ENCODE results near the gene PSME4. TPM values are rescaled to one million over a fixed set of nuclear protein-coding genes. Genes with fewer than 3 reads are reported as not detected.
A peak's percentile ranks its signal among the peaks of the same experiment; 100 is the strongest.

Gene PSME4
- total RNA-seq, 4 donors from 2014 or later: 144 to 247 (median 162) TPM

DNA sequence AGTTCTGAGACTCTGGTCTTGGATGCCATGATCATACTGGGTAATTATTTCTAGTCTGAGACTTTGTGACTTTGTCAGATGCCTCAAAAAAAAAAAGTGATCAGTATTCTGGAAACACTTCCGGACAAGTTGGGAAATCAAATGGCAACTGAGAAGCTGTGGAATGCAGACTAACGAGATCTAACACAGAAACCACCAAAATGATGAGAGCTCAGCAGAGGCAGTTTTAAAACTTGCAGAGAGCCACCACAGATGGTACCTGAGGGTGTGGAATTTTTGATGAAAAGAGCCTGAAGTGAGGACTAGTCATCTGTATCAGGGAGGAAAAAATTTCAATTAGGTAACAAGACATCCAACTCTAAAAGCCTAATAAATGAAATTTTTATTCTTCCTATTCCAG is 105.5 kb downstream of the PSME4 start:
- no peak for TF ChIP-seq POLR2A (IDR thresholded peaks at IDR 0.05)
- TF ChIP-seq, protein P1, sequence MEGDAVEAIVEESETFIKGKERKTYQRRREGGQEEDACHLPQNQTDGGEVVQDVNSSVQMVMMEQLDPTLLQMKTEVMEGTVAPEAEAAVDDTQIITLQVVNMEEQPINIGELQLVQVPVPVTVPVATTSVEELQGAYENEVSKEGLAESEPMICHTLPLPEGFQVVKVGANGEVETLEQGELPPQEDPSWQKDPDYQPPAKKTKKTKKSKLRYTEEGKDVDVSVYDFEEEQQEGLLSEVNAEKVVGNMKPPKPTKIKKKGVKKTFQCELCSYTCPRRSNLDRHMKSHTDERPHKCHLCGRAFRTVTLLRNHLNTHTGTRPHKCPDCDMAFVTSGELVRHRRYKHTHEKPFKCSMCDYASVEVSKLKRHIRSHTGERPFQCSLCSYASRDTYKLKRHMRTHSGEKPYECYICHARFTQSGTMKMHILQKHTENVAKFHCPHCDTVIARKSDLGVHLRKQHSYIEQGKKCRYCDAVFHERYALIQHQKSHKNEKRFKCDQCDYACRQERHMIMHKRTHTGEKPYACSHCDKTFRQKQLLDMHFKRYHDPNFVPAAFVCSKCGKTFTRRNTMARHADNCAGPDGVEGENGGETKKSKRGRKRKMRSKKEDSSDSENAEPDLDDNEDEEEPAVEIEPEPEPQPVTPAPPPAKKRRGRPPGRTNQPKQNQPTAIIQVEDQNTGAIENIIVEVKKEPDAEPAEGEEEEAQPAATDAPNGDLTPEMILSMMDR (IDR thresholded peaks at IDR 0.05 in 4 of 5, conservative IDR thresholded peaks at IDR 0.05 in 1 of 5): no peak
- intact Hi-C loops (cut with DNase I; ENCODE audit: low total_unique reads): no loop called here
- Histone ChIP-seq H3K9me3 (no peaks in the 10 kb centered on the region), H3K27ac (peak overlapping the region in 2 of 4 donors; percentile 58 to 59), H3K27me3 (no peaks in the 10 kb centered on the region), H3K4me3 (no peak overlapping the region), H3K4me1 (peaks cover 0 to 25% of the 10 kb centered on the region in 2 donors), H3K36me3 (peaks cover 0 to 46% of the 10 kb centered on the region in 2 donors)
- no peak for DNase-seq
- no peak for ATAC-seq
- in situ Hi-C loops (cut with MboI; ENCODE audit: low sequenced_read_pairs in 4 of 4): no loop called here

DNA sequence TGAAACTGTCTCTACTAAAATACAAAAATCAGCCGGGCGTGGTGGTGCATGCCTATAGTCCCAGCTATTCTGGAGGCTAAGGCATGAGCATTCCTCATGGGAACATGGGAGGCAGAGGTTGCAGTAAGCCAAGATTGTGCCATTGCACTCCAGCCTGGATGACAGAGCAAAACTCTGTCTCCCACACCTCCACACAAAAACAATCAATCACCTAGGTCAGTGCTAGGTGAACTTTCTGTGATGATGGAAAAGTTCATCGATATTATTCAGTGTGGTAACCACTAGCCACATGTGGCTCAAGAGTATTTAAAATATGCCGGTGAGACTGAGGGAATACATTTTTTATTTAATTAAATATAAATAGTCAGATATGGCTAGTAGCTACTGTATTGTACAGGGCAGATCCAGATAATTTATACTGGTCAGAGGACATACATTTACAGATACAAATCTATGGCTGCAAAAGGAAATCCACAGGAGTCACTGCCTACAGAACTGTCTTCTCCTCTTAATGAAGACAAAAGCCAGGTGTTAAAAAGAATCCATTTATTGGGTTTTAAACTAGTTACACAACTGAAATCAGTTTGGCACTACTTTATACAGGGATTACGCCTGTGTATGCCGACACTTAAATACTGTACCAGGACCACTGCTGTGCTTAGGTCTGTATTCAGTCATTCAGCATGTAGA is 107.1 kb downstream of the PSME4 start:
- DNase-seq (no peak), ATAC-seq (peak in 1 of 2 donors; percentile 7)
- Histone ChIP-seq H3K36me3 (peaks cover 0 to 46% of the 10 kb centered on the region in 2 donors), H3K9me3 (no peaks in the 10 kb centered on the region), H3K27me3 (no peaks in the 10 kb centered on the region), H3K4me3 (no peak overlapping the region), H3K4me1 (peaks cover 0 to 25% of the 10 kb centered on the region in 2 donors), H3K27ac (peak overlapping the region in 2 of 4 donors; percentile 8 to 58)
- intact Hi-C loops (cut with DNase I; ENCODE audit: low total_unique reads): loop anchor here (1.0 kb wide), 1 partner anchor 10 kb away; no protein-coding TSS in a partner anchor
- no peak for TF ChIP-seq POLR2A (IDR thresholded peaks at IDR 0.05)
- TF ChIP-seq, protein P1 (IDR thresholded peaks at IDR 0.05 in 4 of 5, conservative IDR thresholded peaks at IDR 0.05 in 1 of 5): no peak
- in situ Hi-C loops (cut with MboI; ENCODE audit: low sequenced_read_pairs in 4 of 4): no loop called here

DNA sequence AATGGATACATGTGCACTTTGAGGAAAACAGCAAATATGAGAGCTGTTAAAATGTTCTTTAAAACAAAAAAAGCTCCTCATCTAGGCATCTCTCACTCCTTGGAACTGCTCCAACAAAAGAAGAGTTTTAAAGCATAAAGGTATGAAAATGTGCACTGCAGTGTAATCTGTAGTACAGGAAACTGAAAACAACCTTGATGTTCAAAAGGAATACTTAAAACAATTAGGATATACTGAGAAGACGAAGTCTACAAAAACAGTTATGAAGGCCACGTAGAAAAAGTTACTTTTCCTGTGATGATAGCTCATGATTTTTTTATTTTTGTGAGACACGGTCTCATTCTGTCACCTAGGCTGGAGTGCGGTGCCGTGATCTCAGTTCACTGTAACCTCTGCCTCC is 109.0 kb downstream of the PSME4 start:
- H3K9me3 ChIP-seq: no peaks in the 10 kb centered on the region
- H3K27ac ChIP-seq: no peak overlapping the region
- H3K4me3 ChIP-seq: no peak overlapping the region
- ATAC-seq: no peak
- in situ Hi-C loops (cut with MboI; ENCODE audit: low sequenced_read_pairs in 4 of 4): no loop called here
- H3K27me3 ChIP-seq: no peaks in the 10 kb centered on the region
- peaks cover 0 to 36% of the 10 kb centered on the region in 2 donors for H3K36me3 ChIP-seq
- H3K4me1 ChIP-seq: peaks cover 0 to 25% of the 10 kb centered on the region in 2 donors
- TF ChIP-seq POLR2A (IDR thresholded peaks at IDR 0.05): no peak
- TF ChIP-seq, protein P1 (IDR thresholded peaks at IDR 0.05 in 4 of 5, conservative IDR thresholded peaks at IDR 0.05 in 1 of 5): no peak
- intact Hi-C loops (cut with DNase I; ENCODE audit: low total_unique reads): no loop called here
- DNase-seq: no peak

DNA sequence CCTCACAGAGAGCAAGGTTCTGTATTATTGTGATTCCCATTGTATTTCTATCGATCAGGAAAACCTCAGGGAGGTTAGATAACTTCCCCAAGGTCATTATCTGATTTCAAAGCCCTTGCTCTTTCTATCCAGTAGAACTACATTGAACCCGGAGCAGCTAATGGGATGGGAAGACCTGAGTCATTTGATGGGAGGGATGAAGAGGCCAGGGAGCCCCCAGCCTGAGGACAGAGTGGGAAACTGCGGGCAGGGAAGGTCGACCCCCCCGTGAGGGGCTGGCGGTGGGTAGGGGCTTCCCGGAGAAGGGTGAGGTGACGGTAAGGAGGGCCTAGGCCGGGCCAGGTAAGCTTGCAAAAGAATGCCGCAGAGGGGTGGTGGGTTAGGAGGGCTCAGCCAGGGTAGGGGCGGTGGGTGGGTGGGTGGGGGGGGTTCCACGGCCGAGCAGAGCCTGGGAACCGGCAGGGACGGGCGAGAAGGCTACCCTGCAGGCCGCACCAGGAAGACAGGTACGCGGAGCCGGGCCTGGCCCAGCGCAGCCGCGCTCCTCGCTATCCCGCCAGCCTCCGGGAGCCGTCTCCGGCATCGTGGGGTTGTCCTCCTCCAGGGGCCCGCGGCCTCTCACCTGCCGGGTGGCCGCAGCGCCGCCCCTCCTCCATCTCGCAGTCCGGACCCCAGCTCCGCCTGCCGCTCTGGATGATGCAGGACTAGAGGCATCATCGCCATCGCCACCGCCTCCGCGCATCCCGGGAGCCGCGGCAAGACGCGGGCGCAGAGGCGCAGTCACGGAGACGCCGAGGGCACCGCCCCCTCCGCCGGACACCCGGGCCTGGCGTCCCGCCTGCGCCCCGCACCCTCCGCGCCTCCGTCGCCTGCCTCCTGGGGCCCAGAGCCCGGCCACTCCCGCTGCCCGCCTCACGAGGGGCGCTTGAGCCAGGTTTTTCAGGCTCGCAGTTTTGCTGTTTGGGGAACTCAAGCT is 111.3 kb downstream of the PSME4 start, which contains the start of gene GPR75:
TSS of gene GPR75 (minus strand) at position 762 of the 976 bp plus-strand sequence. CDS start 5,211 bp downstream, outside the sequence.
- no peak for DNase-seq
- peaks cover 0 to 15% of the 10 kb centered on the region in 2 donors for H3K4me1 ChIP-seq
- H3K36me3 ChIP-seq: peaks cover 0 to 15% of the 10 kb centered on the region in 2 donors
- no peaks in the 10 kb centered on the region for H3K9me3 ChIP-seq
- in situ Hi-C loops (cut with MboI; ENCODE audit: low sequenced_read_pairs in 4 of 4): no loop called here
- H3K27ac ChIP-seq: no peak within 1 kb of the TSS
- peak; percentile 20 to 21 for ATAC-seq
- H3K27me3 ChIP-seq: no peaks in the 10 kb centered on the region
- intact Hi-C loops (cut with DNase I; ENCODE audit: low total_unique reads): no loop called here
- TF ChIP-seq, protein P1 (IDR thresholded peaks at IDR 0.05 in 4 of 5, conservative IDR thresholded peaks at IDR 0.05 in 1 of 5): no peak
- no peak for TF ChIP-seq POLR2A (IDR thresholded peaks at IDR 0.05)
- peak within 1 kb of the TSS in 1 of 4 donors; percentile 33 for H3K4me3 ChIP-seq

Measured in gastrocnemius medialis (tissue), 4 donors.